GM19025 (cell line): ENCODE data around the gene CASQ1.

Source experiments
- ATAC-seq: cut with Tn5 transposase; IDR thresholded peaks from one replicate; pipeline ENCODE4 v1.9.1; 2021; ENCODE audit warnings: mild to moderate bottlenecking, low read depth, moderate library complexity; ENCODE audit not compliant: unreplicated experiment

Gene CASQ1

GRCh38 chr1:160168016-160168415 is 22.4 kb upstream of the CASQ1 start:
- no peak for ATAC-seq

DNA sequence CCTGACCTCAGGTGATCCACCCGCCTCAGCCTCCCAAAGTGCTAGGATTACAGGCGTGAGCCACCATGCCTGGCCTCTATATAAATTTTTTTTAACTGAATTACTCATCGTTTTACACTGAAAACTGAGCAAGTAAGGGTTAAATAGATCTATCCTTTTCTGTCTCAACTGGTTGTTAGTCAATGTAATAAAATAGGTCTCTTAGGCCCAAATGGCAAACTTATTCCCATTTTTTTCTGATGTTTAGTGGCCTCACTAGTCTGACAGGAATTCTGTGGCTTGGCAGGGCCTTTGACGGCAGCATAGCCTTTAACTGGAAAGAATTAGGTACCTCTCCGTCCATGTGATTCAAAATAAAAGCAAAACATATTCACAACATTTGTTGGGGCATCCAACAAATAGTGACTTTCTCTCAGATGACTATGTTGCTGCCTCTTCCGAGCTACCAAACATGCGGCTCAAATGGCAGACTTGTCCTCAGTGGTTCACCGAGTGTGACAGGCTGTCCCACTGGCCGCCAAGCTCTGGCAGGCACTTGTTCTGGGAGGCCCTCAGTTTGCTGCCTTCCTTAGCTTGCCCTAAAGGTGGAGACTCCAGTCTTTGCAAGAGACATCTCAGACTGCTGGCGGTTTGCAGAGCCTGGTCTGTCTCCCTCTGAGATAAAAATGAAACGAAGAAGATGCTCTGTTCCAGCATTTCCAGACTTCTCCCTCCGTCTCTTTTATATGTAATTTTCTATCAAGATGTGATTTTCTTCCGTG is 21.6 kb upstream of the CASQ1 start:
- ATAC-seq = no peak

DNA sequence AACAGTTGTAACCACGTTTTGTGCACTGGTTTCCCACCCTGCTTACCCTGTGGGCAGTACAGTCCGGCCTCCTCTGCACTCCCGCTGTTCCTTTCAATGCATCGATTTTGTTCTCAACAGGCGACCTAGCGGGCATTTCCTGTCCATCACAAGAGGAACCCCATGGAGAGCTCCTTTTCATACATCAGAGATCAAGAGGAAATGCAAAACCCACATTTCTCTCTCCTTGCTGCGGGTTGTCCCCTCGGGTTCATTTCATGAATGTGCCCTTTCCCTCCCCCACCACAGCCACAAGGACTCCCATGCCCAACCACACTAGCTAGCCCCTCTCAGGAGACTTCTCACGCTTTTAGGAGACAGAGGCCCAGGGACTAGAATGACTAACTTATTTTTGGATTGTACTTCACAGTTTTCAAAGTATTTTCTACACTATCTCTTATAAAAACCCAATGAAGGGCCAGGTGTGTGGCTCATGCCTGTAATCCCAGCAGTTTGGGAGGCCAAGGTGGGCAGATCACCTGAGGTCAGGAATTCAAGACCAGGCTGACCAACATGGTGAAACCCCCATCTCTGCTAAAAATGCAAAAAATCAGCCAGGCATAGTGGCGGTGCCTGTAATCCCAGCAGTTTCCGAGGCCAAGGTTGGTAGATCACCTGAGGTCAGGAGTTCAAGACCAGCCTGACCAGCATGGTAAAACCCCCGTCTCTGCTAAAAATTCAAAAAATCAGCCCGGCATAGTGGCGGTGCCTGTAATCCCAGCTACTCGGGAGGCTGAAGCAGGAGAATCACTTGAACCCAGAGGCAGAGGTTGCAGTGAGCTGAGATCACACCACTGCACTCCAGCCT is 20.6 kb upstream of the CASQ1 start:
- ATAC-seq = no peak

DNA sequence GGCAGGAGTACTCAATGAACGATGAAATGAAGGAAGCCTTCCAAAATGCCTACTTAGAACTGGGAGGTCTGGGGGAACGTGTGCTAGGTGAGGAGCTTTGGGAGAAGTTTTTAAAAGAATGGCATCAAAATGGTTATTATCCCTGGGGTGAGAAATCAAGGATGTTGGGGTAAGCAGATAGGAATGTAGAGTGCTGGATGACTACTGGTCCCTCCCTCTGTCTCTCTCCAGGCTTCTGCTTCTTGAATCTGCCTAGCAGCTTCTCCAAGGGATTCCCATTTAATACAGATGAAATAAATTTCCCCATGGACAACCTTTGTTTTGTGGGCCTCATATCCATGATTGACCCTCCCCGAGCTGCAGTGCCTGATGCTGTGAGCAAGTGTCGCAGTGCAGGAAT is 19.0 kb upstream of the CASQ1 start:
- no peak for ATAC-seq

DNA sequence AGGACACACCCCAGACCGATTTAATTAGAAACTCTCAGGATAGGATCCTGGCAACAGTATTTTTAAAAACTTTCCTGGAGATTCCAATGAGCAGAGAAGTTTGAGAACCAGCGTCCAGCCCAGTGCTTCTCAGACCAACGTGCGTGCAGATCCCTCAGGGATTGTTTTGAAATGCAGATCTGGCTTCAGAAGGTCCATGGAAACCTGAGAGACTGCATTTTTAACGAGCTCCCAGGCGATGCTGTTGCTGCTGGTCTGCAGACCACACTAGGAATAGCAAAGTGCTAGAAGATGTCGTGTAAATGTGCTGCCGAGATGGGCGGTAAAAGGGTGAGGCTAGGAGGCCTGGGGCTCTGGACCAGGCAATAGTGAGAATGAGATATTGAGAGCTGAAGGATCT is 18.4 kb upstream of the CASQ1 start:
- no peak for ATAC-seq

- no peak for ATAC-seq
These were observed 13.1 kb upstream of the CASQ1 start for GRCh38 chr1:160177231-160177630.

DNA sequence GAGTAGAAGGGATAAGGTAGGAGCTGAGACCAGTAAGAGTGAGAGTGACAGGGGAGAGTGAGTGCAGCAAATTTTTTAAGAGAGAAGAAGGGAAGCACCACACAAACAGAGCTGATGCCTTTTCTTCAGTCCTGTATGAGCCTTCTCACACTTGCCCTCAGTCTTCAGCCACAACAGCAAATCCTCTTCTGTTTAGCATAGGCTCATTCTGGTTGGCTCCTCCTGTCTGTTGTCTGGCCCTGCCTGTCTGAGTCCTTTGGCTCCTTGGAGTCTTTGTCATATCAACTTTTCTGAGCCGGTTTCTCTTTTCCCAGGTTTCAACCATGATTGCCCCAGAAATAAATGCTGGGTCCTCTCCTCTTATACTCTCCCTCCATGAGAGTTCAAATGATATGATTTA is 12.7 kb upstream of the CASQ1 start:
- ATAC-seq = no peak

GRCh38 chr1:160178731-160179130 is 11.6 kb upstream of the CASQ1 start:
- no peak for ATAC-seq

DNA sequence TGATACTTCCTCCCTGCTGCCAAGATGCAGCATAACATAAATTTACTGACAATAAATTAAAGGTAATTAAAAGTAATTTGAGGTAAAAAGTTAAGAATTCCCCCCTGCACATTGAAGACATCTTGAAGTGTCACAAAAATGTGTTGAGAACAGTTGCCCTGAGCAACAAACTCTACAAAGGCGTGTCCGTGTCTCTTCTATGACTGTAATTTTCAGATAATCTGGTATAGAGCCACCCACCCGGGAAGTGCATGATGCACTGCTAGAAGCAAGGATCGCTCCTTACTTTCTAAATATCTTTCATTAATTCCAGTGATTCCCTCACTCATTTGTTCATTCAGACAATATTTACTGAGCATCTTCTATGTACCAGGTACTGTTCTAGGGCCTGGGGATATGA is 11.0 kb upstream of the CASQ1 start:
- ATAC-seq = no peak

- ATAC-seq = no peak
These were observed 4.1 kb upstream of the CASQ1 start for GRCh38 chr1:160186246-160186645.

DNA sequence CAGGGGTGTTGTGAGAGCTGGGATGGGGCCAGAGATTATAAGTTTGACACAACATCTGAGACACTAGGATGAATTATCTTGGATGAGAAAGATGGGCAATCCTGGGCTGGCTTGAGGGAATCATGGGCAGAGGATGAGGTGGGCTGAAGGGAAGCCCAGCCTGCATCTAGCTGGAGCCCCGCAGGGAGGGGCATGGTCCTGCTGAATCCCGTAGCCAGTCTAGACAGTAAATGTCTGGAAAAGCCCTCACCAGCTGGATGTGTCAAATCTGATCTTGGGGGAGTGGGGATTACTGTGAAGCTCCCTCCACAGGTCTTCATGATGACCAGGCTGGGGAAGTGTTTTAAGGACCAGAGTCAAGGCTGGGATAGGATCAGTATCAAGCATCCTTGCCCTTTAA is 3.6 kb upstream of the CASQ1 start:
- no peak for ATAC-seq

DNA sequence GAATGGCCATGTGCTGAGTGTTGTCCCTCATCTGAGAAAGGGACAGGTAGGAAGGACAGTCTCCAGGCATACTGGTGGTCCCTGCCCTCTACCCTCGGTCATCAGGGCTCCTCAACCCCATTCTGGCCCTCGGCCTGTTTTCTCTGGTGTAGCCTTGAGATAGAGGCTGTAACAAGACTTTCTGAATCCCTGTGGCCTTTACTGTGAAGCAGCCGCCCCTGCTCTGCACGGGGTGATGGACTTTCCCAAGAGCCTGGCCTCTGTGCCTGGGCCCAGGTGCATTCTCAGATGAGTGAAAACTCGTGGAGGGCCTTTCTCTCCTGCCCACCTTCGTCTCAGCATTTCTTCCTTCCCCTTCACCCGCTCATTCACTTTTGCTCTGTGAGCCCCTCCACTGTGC is 3.0 kb upstream of the CASQ1 start:
- no peak for ATAC-seq

DNA sequence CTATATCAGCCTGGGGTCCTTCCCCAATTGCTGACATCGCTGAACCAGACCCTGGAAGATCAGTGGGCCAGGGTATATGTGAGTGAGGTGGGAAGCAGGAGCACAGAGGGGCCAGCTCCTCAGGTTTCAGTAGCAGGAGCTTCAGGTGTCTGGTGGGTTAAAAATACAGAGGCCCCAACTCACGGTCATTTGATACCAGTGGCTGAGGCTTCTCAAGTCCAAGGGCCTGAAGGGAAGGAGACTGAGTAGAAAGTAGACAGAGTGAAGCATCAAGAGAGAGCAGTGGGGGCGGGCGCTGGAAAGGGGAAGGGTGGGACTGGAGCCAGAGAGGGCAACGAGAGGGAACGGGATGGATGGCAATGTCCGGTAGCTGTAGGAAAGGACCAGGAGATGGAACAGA is 2.0 kb upstream of the CASQ1 start:
- no peak for ATAC-seq

DNA sequence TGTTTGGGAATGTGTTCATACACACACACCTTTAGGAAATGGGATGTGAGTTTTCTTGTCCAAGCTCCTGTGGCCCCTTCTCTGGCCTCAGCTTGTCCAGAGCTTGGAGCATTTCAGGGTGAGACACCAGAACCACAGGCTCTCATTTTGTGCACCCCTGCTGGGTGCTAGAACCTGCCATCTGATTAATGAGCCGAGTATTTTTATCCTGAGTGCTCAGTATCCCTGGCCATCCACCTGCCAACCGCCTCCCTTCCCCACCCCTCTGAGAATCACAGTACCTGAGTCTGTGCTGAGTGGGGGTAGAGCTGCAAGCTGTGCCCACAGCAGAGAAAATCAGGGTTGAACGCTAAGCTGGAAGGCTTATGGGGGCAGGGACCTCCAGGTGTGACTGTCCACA is 1.4 kb downstream of the CASQ1 start:
- ATAC-seq = no peak

DNA sequence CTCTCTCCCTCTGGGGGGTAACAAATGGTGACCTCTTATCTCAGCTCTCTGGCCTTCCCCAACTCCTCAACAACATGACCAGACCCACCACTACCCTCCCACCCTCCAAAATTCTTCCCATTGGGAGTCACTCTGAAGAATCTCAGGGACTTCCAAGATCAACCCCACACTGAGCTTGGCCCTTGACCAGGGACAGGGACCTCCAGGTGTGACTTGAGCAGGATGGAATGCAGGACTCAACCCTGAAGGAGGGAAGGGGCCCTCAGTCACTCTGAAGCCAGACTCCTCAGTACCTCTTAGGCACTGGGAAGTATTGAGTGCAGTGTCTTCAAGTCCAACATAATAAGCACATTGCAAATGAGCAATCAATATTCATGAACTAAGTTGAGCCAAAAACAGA is 1.9 kb downstream of the CASQ1 start:
- no peak for ATAC-seq

DNA sequence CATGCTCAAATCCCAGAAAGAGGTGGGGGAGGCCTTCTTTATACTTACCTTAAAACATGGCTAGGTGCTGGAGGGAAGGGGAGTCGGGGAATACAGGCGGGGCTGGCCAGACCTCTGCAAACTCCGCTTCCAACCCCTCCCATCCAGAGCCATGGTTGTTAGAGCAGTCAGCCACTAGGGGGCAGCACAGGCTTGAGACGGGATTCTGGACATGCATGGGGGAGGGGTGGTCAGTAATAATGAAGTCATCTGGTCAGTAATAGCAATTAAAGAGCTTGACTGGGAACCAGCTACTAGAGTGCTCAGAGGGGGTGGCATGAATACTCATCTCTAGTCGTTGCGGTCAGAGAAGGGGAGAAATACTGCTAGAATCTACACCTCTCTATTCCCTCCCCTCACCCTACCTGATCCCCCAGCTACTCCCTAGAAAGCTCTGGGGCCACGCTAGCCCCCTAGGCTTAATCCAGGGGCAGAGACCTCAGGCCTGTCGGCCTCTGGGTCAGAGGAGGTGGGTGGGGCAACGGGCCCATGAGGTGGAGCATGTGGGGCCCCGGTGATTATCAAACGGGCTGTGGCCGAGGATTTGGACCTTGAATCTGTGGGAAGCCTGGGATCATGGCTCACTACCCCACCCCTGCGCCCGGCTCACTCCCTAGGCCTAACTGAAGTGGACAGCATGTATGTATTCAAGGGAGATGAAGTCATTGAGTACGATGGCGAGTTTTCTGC is 2.9 kb downstream of the CASQ1 start:
- no peak for ATAC-seq

DNA sequence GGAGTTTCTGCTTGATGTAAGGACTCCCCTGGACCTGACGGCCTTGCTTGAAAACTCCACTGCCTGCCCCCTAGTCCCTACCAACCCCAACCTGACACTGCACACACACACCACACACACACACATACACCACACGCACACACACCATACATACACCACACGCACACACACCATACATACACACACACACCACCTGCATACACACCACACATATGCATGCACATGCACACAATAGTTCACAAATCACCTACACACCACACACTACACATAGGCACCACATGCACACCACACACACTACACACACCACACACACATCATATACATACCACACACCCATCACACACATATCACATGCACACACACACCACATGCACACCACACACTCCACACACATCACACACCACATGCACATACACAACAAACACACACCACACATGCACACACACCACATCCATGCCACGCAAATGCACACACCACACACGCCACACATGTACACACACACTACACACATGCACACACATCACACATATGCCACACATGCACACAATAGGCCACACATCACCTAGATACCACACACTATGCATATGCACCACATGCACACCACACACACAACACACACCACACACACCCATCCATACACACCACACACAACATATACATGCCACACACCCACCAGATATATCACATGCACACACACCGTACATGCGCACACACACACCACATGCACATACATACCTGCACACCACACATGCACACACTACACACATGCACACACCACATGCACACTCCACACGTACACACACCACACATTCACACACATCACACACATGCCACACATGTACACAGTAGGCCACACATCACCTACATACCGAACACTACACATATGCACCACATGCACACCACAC is 3.7 kb downstream of the CASQ1 start:
- no peak for ATAC-seq

GRCh38 chr1:160194737-160195059 is 4.3 kb downstream of the CASQ1 start:
- no peak for ATAC-seq

DNA sequence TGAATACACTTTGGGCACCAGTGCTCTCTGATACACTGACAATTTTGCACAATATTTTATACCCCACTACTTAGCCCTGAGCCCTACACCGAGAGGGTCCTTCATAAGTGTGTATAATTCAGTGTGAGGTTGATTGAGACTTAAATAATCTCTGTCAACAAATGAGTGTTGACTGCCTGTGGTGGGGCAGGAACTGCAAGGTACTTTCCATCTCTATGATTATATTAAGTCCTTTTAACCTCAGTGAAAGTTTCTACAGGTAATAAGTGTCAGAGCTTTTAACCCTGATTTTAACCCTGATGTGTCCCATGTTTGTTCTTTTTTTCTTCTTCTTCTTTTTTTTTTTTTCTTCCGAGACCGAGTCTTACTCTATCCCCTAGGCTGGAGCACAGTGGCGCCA is 5.8 kb downstream of the CASQ1 start:
- ATAC-seq = no peak

DNA sequence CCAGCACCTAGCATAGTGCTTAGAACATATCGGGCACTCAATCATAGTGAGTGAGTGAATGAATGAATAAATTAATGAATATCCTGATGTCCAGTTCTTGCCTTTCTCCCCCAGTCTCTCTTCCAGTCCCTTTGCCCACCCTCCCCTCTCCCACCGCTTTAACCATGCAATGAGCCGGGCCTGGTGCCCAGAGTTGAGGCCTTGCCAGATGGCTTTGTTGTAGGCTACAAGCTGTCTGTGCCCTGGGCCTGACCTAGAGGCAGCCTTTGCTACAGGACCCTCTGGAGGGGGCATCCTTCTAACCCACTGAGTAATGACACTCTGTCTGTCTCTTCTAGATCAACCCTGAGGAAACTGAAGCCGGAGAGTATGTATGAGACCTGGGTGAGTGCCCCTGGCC is 6.9 kb downstream of the CASQ1 start:
- ATAC-seq = no peak

DNA sequence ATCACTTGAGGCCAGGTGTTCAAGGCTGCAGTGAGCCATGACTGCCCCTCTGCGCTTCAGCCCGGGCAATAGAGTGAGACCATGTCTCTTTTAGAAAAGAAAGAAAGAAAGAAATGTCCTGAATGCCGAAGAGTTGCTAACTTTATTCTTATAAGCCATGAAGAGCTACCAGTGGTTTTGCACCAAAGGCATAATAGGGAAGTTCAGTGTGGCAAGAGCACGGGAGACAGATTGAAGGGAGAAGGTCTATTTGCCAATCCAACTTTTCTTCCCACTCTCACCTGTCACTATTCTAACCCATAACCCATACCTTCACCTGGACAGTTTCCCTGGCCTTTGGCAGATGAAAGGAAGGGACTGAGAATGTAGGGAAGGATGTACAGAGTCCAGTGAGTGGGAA is 10.4 kb downstream of the CASQ1 start:
- no peak for ATAC-seq
